Nephron (organoid): Measurements from ENCODE around the gene SF3A1.

Source experiments
- H3K27ac Mint-ChIP-seq, 3 experiments: 2 replicates each; pipeline ENCODE4 v1.8.0; 2020; ENCODE audit warnings: mixed read lengths in 3 of 3, mild to moderate bottlenecking in 2 of 3, moderate library complexity in 1 of 3
- H3K27me3 Mint-ChIP-seq: 2 replicates; pipeline ENCODE4 v1.8.0; 2021; ENCODE audit warnings: low read depth, mild to moderate bottlenecking, moderate library complexity, mixed read lengths
- H3K36me3 Mint-ChIP-seq: 2 replicates; pipeline ENCODE4 v1.8.0; 2020; ENCODE audit warnings: low read depth, mixed read lengths
- H3K4me1 Mint-ChIP-seq: 2 replicates; pipeline ENCODE4 v1.8.0; 2020; ENCODE audit warnings: mixed read lengths
- H3K4me3 Mint-ChIP-seq, 3 experiments: 2 replicates each; pipeline ENCODE4 v1.8.0; 2020; ENCODE audit warnings: mild to moderate bottlenecking in 3 of 3, mixed read lengths in 3 of 3, moderate library complexity in 2 of 3
- H3K9me3 Mint-ChIP-seq: 2 replicates; pipeline ENCODE4 v1.8.0; 2020; ENCODE audit warnings: mixed read lengths
- TF ChIP-seq, protein P1 (sequence below), 3 experiments: fragments of 200-600 bp; sonication (generic); IDR thresholded peaks; one replicate each; pipeline ENCODE4 v1.5.0; 2021; ENCODE audit warnings: antibody characterized with exemption in 3 of 3; ENCODE audit not compliant: unreplicated experiment in 3 of 3

Gene SF3A1

DNA sequence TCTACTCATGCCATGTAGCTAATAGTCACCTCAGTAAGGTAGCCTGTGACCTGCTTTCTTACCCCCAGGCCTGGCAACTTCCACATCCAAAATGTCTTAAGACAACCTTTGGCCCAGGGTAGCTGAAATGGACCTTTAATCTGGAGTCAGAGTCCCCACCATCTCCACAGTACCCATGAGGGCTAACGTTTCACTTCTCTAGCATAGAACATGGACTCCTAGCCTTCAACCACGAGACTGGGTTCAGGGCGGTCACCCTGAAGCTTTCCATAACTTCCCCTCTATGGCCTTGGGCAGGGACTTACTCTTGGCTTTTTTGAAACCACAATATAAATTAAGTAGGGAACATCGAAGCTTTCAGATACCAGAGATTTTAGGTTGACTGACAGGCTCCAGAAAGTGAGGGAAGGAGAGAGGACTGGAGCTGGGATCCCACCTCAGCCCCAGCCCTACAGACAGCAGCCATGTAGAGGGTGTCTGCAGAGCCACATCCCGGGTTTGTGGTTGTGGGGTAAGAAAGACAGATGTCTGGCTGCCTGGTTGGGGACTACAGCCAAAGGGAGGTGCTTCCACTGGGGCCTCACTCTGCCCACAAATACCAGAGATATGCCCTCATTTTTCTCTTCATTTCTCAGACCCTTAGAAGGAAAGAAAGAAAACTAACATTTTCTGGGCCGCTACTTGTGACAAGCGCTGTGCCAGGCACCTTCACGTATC, 32.5 kb downstream of the SF3A1 start:
- no peak overlapping the region for H3K27ac Mint-ChIP-seq
- H3K9me3 Mint-ChIP-seq: no peaks in the 10 kb centered on the region
- peaks cover 35% of the 10 kb centered on the region for H3K4me1 Mint-ChIP-seq
- no peaks in the 10 kb centered on the region for H3K27me3 Mint-ChIP-seq
- peaks cover 3% of the 10 kb centered on the region for H3K36me3 Mint-ChIP-seq
- H3K4me3 Mint-ChIP-seq: peak overlapping the region; percentile 42 to 92 (median 92)
- TF ChIP-seq, protein P1, sequence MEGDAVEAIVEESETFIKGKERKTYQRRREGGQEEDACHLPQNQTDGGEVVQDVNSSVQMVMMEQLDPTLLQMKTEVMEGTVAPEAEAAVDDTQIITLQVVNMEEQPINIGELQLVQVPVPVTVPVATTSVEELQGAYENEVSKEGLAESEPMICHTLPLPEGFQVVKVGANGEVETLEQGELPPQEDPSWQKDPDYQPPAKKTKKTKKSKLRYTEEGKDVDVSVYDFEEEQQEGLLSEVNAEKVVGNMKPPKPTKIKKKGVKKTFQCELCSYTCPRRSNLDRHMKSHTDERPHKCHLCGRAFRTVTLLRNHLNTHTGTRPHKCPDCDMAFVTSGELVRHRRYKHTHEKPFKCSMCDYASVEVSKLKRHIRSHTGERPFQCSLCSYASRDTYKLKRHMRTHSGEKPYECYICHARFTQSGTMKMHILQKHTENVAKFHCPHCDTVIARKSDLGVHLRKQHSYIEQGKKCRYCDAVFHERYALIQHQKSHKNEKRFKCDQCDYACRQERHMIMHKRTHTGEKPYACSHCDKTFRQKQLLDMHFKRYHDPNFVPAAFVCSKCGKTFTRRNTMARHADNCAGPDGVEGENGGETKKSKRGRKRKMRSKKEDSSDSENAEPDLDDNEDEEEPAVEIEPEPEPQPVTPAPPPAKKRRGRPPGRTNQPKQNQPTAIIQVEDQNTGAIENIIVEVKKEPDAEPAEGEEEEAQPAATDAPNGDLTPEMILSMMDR (IDR thresholded peaks at IDR 0.05; ENCODE audit: unreplicated experiment in 3 of 3): no peak

DNA sequence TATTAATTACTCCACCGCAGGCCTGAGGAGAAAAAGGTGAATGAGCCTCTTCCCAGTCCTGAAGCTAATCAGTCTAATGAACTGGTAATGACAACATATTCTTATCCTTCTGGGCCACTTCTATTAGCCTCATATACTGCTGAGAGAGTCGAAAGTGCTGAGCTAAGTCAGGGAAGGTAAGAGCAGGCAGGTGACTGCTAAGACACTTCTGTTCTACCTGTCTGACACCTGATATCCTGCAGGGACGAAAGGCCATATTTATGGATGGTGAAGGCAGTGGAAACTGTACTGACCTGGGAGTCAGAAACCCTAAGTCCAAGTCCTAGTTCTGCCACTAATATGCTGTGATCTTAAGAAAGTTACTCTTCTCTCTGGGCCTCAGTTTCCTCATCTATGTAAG, 33.4 kb downstream of the SF3A1 start:
- Mint-ChIP-seq H3K9me3 (no peaks in the 10 kb centered on the region), H3K27me3 (peaks cover 5% of the 10 kb centered on the region), H3K27ac (no peak overlapping the region), H3K36me3 (peaks cover 3% of the 10 kb centered on the region), H3K4me3 (peak overlapping the region in 1 of 3 experiments; percentile 20), H3K4me1 (peaks cover 30% of the 10 kb centered on the region)
- TF ChIP-seq, protein P1 (IDR thresholded peaks at IDR 0.05; ENCODE audit: unreplicated experiment in 3 of 3): no peak

DNA sequence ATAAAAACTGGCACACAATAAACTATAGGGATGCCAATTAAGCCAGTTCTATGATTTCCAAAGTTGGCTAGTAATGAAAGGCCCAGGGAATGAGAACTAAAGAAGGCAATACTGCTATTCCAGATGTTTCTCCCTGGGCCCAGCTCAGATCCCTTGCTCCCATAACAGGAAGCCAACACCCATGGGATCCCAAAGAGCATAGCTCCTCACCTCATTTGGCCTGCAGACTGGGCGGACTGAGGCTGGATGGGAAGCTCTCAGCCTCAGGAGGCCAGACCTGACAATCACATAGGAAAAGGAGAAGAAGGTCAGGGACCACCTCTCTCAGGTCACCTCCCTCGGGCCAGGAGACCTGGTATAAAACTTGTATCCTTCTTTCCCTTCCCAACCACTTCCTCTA, 35.2 kb downstream of the SF3A1 start:
- TF ChIP-seq, protein P1 (IDR thresholded peaks at IDR 0.05; ENCODE audit: unreplicated experiment in 3 of 3): no peak
- H3K27me3 Mint-ChIP-seq: peaks cover 5% of the 10 kb centered on the region
- no peak overlapping the region for H3K4me3 Mint-ChIP-seq
- no peaks in the 10 kb centered on the region for H3K9me3 Mint-ChIP-seq
- no peak overlapping the region for H3K27ac Mint-ChIP-seq
- H3K36me3 Mint-ChIP-seq: peaks cover 3% of the 10 kb centered on the region
- H3K4me1 Mint-ChIP-seq: peaks cover 19% of the 10 kb centered on the region

DNA sequence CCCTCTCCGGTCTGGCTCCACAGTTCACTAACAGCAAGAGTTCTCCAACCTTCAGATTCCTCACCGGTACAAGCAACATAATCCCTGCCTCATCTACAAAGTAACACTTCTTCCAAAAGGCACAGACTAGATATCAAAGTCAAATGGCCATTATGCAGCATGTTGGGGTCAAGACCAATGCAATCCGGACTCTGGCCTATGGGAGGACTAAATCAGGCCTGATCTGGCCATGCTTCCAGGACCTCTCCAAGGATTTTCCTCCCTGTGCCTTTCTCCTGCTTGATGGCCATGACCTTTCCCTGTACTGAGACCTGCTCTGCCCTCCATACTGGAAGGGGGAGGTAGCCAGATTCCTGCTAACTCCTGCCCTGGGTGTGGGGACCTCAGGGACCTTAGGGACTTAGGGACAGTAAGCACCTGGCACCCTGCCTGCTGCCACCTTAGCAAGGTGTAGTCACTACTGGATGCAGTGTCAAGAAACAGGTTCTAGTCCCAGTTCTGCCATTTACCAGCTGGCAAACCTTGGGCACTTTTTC, 36.6 kb downstream of the SF3A1 start:
- H3K27me3 Mint-ChIP-seq: peaks cover 5% of the 10 kb centered on the region
- H3K27ac Mint-ChIP-seq: no peak overlapping the region
- H3K36me3 Mint-ChIP-seq: peaks cover 3% of the 10 kb centered on the region
- H3K4me1 Mint-ChIP-seq: peaks cover 12% of the 10 kb centered on the region
- no peak overlapping the region for H3K4me3 Mint-ChIP-seq
- no peaks in the 10 kb centered on the region for H3K9me3 Mint-ChIP-seq
- TF ChIP-seq, protein P1 (IDR thresholded peaks at IDR 0.05; ENCODE audit: unreplicated experiment in 3 of 3): no peak

DNA sequence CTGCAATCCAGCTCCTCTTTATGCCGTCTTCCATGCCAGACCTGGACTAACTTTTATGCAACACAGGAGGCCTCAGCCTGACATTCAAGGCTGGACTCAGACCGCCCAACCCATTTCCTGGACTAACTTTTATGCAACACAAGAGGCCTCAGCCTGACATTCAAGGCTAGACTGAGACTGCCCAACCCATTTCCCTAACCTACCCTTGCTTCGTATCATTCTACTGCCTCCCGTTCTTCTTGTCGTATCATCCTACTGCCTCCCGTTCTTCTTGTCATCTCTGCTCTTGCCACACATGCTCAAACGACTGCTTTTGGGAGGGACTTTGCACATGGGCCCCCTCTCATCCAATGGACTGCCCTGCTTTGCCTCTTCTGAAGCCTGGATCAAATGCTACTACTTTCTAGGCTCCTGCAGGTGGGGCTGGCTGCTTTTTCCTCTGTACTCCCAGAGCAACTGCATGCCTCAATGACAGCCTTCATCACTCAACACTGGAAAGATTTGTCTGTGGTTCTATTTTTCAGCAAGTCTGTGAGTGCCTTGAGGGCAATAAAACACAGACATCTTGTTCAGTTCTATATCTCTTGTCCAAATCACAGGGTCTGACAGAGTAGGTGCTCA, 37.8 kb downstream of the SF3A1 start:
- TF ChIP-seq, protein P1 (IDR thresholded peaks at IDR 0.05; ENCODE audit: unreplicated experiment in 3 of 3): no peak
- Mint-ChIP-seq H3K36me3 (peaks cover 3% of the 10 kb centered on the region), H3K9me3 (no peaks in the 10 kb centered on the region), H3K27ac (no peak overlapping the region), H3K4me1 (peaks cover 8% of the 10 kb centered on the region), H3K27me3 (peaks cover 5% of the 10 kb centered on the region), H3K4me3 (no peak overlapping the region)
